ENCODE measurements around the gene FGD1.

FGD1 gene

GRCh38 chrX:54419559-54420302 lies 76.3 kb downstream of the FGD1 start:
- Histone ChIP-seq H3K4me1 (ENCODE audit: control insufficient read depth in 1 of 2, insufficient read depth in 1 of 2, low read depth in 1 of 2, low read length in 1 of 2) (no peaks in the 10 kb centered on the region), H3K36me3 (no peaks in the 10 kb centered on the region), H3K9me3 (no peaks in the 10 kb centered on the region), H3K27me3 (peaks cover 20% of the 10 kb centered on the region), H3K27ac (no peak overlapping the region), H3K4me3 (ENCODE audit: low read depth in 1 of 2, low read length in 1 of 2) (no peak overlapping the region)
- TF ChIP-seq, protein P1, sequence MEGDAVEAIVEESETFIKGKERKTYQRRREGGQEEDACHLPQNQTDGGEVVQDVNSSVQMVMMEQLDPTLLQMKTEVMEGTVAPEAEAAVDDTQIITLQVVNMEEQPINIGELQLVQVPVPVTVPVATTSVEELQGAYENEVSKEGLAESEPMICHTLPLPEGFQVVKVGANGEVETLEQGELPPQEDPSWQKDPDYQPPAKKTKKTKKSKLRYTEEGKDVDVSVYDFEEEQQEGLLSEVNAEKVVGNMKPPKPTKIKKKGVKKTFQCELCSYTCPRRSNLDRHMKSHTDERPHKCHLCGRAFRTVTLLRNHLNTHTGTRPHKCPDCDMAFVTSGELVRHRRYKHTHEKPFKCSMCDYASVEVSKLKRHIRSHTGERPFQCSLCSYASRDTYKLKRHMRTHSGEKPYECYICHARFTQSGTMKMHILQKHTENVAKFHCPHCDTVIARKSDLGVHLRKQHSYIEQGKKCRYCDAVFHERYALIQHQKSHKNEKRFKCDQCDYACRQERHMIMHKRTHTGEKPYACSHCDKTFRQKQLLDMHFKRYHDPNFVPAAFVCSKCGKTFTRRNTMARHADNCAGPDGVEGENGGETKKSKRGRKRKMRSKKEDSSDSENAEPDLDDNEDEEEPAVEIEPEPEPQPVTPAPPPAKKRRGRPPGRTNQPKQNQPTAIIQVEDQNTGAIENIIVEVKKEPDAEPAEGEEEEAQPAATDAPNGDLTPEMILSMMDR (IDR thresholded peaks at IDR 0.05), result no peak

- no peak overlapping the region for H3K4me3 ChIP-seq (ENCODE audit: low read depth in 1 of 2, low read length in 1 of 2)
- no peaks in the 10 kb centered on the region for H3K36me3 ChIP-seq
- H3K27me3 ChIP-seq, result peaks cover 20% of the 10 kb centered on the region
- H3K4me1 ChIP-seq (ENCODE audit: control insufficient read depth in 1 of 2, insufficient read depth in 1 of 2, low read depth in 1 of 2, low read length in 1 of 2), result no peaks in the 10 kb centered on the region
- no peak overlapping the region for H3K27ac ChIP-seq
- TF ChIP-seq, protein P1 (IDR thresholded peaks at IDR 0.05), result no peak
- H3K9me3 ChIP-seq, result no peaks in the 10 kb centered on the region
Measured at GRCh38 chrX:54416965-54417364, 79.1 kb downstream of the FGD1 start.

GRCh38 chrX:54415534-54416350 lies 80.3 kb downstream of the FGD1 start:
- Histone ChIP-seq H3K4me1 (ENCODE audit: control insufficient read depth in 1 of 2, insufficient read depth in 1 of 2, low read depth in 1 of 2, low read length in 1 of 2) (no peaks in the 10 kb centered on the region), H3K4me3 (ENCODE audit: low read depth in 1 of 2, low read length in 1 of 2) (no peak overlapping the region)
- TF ChIP-seq, protein P1 (IDR thresholded peaks at IDR 0.05), result no peak

GRCh38 chrX:54413753-54414152 lies 82.3 kb downstream of the FGD1 start:
- no peak overlapping the region for H3K27ac ChIP-seq
- H3K9me3 ChIP-seq, result no peaks in the 10 kb centered on the region
- peaks cover 5 to 7% of the 10 kb centered on the region in 2 experiments for H3K4me1 ChIP-seq (ENCODE audit: control insufficient read depth in 1 of 2, insufficient read depth in 1 of 2, low read depth in 1 of 2, low read length in 1 of 2)
- H3K4me3 ChIP-seq (ENCODE audit: low read depth in 1 of 2, low read length in 1 of 2), result no peak overlapping the region
- H3K36me3 ChIP-seq, result no peaks in the 10 kb centered on the region
- H3K27me3 ChIP-seq, result peaks cover 20% of the 10 kb centered on the region
- TF ChIP-seq, protein P1 (IDR thresholded peaks at IDR 0.05), result no peak

More at GRCh38 chrX:54415534-54416350, 80.3 kb downstream of the FGD1 start:
- no peak overlapping the region for H3K27ac ChIP-seq
- no peaks in the 10 kb centered on the region for H3K36me3 ChIP-seq
- peaks cover 20% of the 10 kb centered on the region for H3K27me3 ChIP-seq
- H3K9me3 ChIP-seq, result no peaks in the 10 kb centered on the region

DNA sequence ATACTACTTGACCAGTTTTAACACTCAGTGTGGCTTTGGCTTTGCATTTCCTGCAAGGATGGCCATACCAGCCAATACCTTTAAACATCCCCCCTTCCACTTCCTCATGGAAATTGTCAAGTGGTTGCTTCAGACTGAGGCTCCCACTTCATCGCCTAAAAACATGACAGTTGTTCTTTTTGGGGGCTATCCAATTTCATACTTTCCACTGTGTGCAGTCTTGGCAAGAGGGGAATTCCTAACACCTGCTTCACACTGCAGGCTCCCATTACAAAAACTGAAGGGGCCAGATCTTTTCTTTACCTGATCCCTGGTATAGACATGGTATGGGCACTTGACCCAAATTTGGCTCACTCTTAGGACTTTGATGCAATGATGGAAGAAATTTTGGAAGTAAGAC lies 84.3 kb downstream of the FGD1 start:
- H3K4me1 ChIP-seq (ENCODE audit: control insufficient read depth in 1 of 2, insufficient read depth in 1 of 2, low read depth in 1 of 2, low read length in 1 of 2), result peaks cover 5 to 7% of the 10 kb centered on the region in 2 experiments
- H3K9me3 ChIP-seq, result no peaks in the 10 kb centered on the region
- no peak overlapping the region for H3K4me3 ChIP-seq (ENCODE audit: low read depth in 1 of 2, low read length in 1 of 2)
- TF ChIP-seq, protein P1 (IDR thresholded peaks at IDR 0.05), result no peak
- peaks cover 33% of the 10 kb centered on the region for H3K27me3 ChIP-seq
- H3K27ac ChIP-seq, result no peak overlapping the region
- no peaks in the 10 kb centered on the region for H3K36me3 ChIP-seq
